H9 (cell line): ENCODE measurements around the gene RCAN1. TPM values are rescaled to one million over a fixed set of nuclear protein-coding genes. Genes with fewer than 3 reads are reported as not detected.

Experiments used
- DNase-seq: peaks from one replicate; pipeline ENCODE4 v3.0.0-alpha.2; 2017
- H2AFZ ChIP-seq: one replicate; pipeline ENCODE4 v1.6.1; 2013; ENCODE audit warnings: mild to moderate bottlenecking, low read length, control low read depth, moderate library complexity
- H2AK5ac ChIP-seq: 2 replicates; pipeline ENCODE4 v1.6.1; 2013; ENCODE audit warnings: low read length, control low read depth, mixed read lengths; ENCODE audit not compliant: insufficient read length
- H2BK120ac ChIP-seq: one replicate; pipeline ENCODE4 v1.6.1; 2013; ENCODE audit warnings: low read depth, mild to moderate bottlenecking, low read length, control low read depth, inconsistent platforms; ENCODE audit not compliant: poor library complexity, severe bottlenecking
- H2BK12ac ChIP-seq: 2 replicates; pipeline ENCODE4 v1.6.1; 2013; ENCODE audit warnings: low read length, control low read depth, mixed read lengths, low read depth; ENCODE audit not compliant: insufficient read length
- H2BK15ac ChIP-seq: 2 replicates; pipeline ENCODE4 v1.6.1; 2013; ENCODE audit warnings: low read depth, low read length, control low read depth
- H2BK20ac ChIP-seq: one replicate; pipeline ENCODE4 v1.6.1; 2013; ENCODE audit warnings: low read depth, mild to moderate bottlenecking, low read length, control low read depth, inconsistent platforms; ENCODE audit not compliant: poor library complexity, severe bottlenecking
- H2BK5ac ChIP-seq: 2 replicates; pipeline ENCODE4 v1.6.1; 2013; ENCODE audit warnings: low read length, control low read depth, mixed read lengths; ENCODE audit not compliant: insufficient read length
- H3K14ac ChIP-seq: 2 replicates; pipeline ENCODE4 v1.6.1; 2013; ENCODE audit warnings: low read length, control low read depth; ENCODE audit not compliant: insufficient read depth
- H3K18ac ChIP-seq: 2 replicates; pipeline ENCODE4 v1.6.1; 2013; ENCODE audit warnings: low read depth, mild to moderate bottlenecking, mixed read lengths, low read length, control low read depth; ENCODE audit not compliant: insufficient read length
- H3K23ac ChIP-seq: 2 replicates; pipeline ENCODE4 v1.6.1; 2013; ENCODE audit warnings: low read length, control low read depth, mixed read lengths, low read depth; ENCODE audit not compliant: insufficient read length
- H3K23me2 ChIP-seq: 2 replicates; pipeline ENCODE4 v1.6.1; 2013; ENCODE audit warnings: low read depth, mild to moderate bottlenecking, mixed read lengths, low read length, control low read depth; ENCODE audit not compliant: insufficient read length, poor library complexity, severe bottlenecking
- H3K27ac ChIP-seq: 2 replicates; pipeline ENCODE4 v1.5.1; 2013; ENCODE audit warnings: low read length, control low read depth, mixed read lengths, low read depth; ENCODE audit not compliant: insufficient read length
- H3K27me3 ChIP-seq: 2 replicates; pipeline ENCODE4 v1.6.1; 2013; ENCODE audit warnings: low read length, control low read depth, inconsistent platforms; ENCODE audit not compliant: insufficient read depth
- H3K4ac ChIP-seq: 2 replicates; pipeline ENCODE4 v1.6.1; 2013; ENCODE audit warnings: low read depth, mild to moderate bottlenecking, control low read depth, inconsistent platforms, low read length, moderate library complexity
- H3K4me1 ChIP-seq: 2 replicates; pipeline ENCODE4 v1.6.1; 2013; ENCODE audit warnings: low read length, control low read depth, inconsistent platforms; ENCODE audit not compliant: insufficient read depth
- H3K4me2 ChIP-seq: 2 replicates; pipeline ENCODE4 v1.6.1; 2013; ENCODE audit warnings: low read length, control low read depth, mixed read lengths; ENCODE audit not compliant: insufficient read length, insufficient read depth
- H3K56ac ChIP-seq: 2 replicates; pipeline ENCODE4 v1.6.1; 2013; ENCODE audit warnings: low read depth, mild to moderate bottlenecking, mixed read lengths, low read length, control low read depth; ENCODE audit not compliant: insufficient read length
- H3K79me1 ChIP-seq: 2 replicates; pipeline ENCODE4 v1.6.1; 2013; ENCODE audit warnings: low read depth, mild to moderate bottlenecking, moderate library complexity, low read length, control low read depth, inconsistent platforms; ENCODE audit not compliant: insufficient read depth, poor library complexity, severe bottlenecking
- H3K79me2 ChIP-seq: 2 replicates; pipeline ENCODE4 v1.6.1; 2013; ENCODE audit warnings: low read length, control low read depth, inconsistent platforms; ENCODE audit not compliant: insufficient read depth
- H3K9ac ChIP-seq: 2 replicates; pipeline ENCODE4 v1.6.1; 2013; ENCODE audit warnings: low read length, control low read depth, mixed read lengths; ENCODE audit not compliant: insufficient read length; ENCODE audit errors: extremely low read depth
- H3K9me3 ChIP-seq: one replicate; pipeline ENCODE4 v1.6.1; 2013; ENCODE audit warnings: low read depth, low read length, inconsistent platforms; ENCODE audit not compliant: control insufficient read depth
- H3T11ph ChIP-seq: one replicate; pipeline ENCODE4 v1.6.1; 2013; ENCODE audit warnings: mild to moderate bottlenecking, low read length, control low read depth, inconsistent platforms
- H4K20me1 ChIP-seq: one replicate; pipeline ENCODE4 v1.6.1; 2013; ENCODE audit not compliant: control insufficient read depth, insufficient read length, insufficient read depth
- H4K5ac ChIP-seq: 2 replicates; pipeline ENCODE4 v1.6.1; 2013; ENCODE audit warnings: low read depth, mild to moderate bottlenecking, mixed read lengths, low read length, control low read depth; ENCODE audit not compliant: insufficient read length
- H4K8ac ChIP-seq: replicated peaks from 2 replicates; pipeline ENCODE4 v1.6.1; 2013; ENCODE audit warnings: low read length, control low read depth, mixed read lengths, low read depth; ENCODE audit not compliant: insufficient read length
- H4K91ac ChIP-seq: 2 replicates; pipeline ENCODE4 v1.6.1; 2013; ENCODE audit warnings: low read depth, mild to moderate bottlenecking, moderate library complexity, mixed read lengths, low read length, control low read depth; ENCODE audit not compliant: insufficient read length
- H3K27ac Mint-ChIP-seq, 3 experiments: 2 replicates in 2 of 3; 3 replicates in 1 of 3; pipeline ENCODE4 v1.8.0; 2020 to 2021; ENCODE audit warnings: mixed read lengths in 3 of 3, mild to moderate bottlenecking in 1 of 3, moderate library complexity in 1 of 3
- H3K27me3 Mint-ChIP-seq: 2 replicates; pipeline ENCODE4 v1.8.0; 2021; ENCODE audit warnings: low read depth, mild to moderate bottlenecking, moderate library complexity, mixed read lengths
- H3K36me3 Mint-ChIP-seq, 3 experiments: 2 replicates in 2 of 3; 3 replicates in 1 of 3; pipeline ENCODE4 v1.8.0; 2020 to 2021; ENCODE audit warnings: low read depth in 3 of 3, mixed read lengths in 3 of 3; ENCODE audit not compliant: insufficient read depth in 1 of 3
- H3K4me1 Mint-ChIP-seq, 2 experiments: 2 replicates each; pipeline ENCODE4 v1.8.0; 2020; ENCODE audit warnings: mixed read lengths in 2 of 2
- H3K4me3 Mint-ChIP-seq, 2 experiments: 2 replicates in 1 of 2; 3 replicates in 1 of 2; pipeline ENCODE4 v1.8.0; 2020 to 2021; ENCODE audit warnings: mild to moderate bottlenecking in 2 of 2, mixed read lengths in 2 of 2, moderate library complexity in 1 of 2
- H3K9me3 Mint-ChIP-seq, 2 experiments: 2 replicates in 1 of 2; 3 replicates in 1 of 2; pipeline ENCODE4 v1.8.0; 2020; ENCODE audit warnings: mild to moderate bottlenecking in 2 of 2, mixed read lengths in 2 of 2, moderate library complexity in 1 of 2
- CTCF ChIP-seq: fragments of 200-600 bp; sonication (generic); conservative IDR thresholded peaks from 3 replicates; pipeline ENCODE4 v1.8.0; 2021; ENCODE audit warnings: antibody characterized with exemption, mild to moderate bottlenecking
- WGBS: extraction: QIAGEN DNeasy Blood & Tissue Kit; methylation state at CpG from one replicate; pipeline ENCODE4 v1.1.7; 2013; ENCODE audit warnings: missing lambda C conversion rate, low lambda C conversion rate, mixed read lengths; ENCODE audit not compliant: insufficient read length; ENCODE audit errors: extremely low coverage; 5-methylcytosine and 5-hydroxymethylcytosine counted together
- total RNA-seq: library from RNA; stranded (reverse); gene quantifications from 2 replicates; pipeline ENCODE4 v1.2.1, GENCODE V29; 2021

RCAN1 gene
- total RNA-seq, 1 experiment from 2014 or later = 7.0 TPM

GRCh38 chr21:34543017-34543416 is 71.9 kb downstream of the RCAN1 start:
- Histone ChIP-seq H2BK5ac (no peak overlapping the region), H3K23me2 (no peaks in the 10 kb centered on the region), H3K18ac (no peak overlapping the region), H3K4ac (no peak overlapping the region), H4K20me1 (no peaks in the 10 kb centered on the region), H4K5ac (no peak overlapping the region), H3K9me3 (no peaks in the 10 kb centered on the region), H2AK5ac (no peak overlapping the region), H2BK12ac (no peak overlapping the region), H3K79me1 (no peaks in the 10 kb centered on the region), H3K56ac (no peak overlapping the region), H2BK15ac (no peak overlapping the region), H2BK120ac (no peak overlapping the region), H4K8ac (no peak overlapping the region), H3K23ac (no peak overlapping the region), H3K9ac (no peak overlapping the region), H3K4me2 (no peak overlapping the region), H3K27ac (no peak overlapping the region), H3K79me2 (no peaks in the 10 kb centered on the region), H2AFZ (no peak overlapping the region), H3K14ac (no peak overlapping the region), H3K27me3 (no peaks in the 10 kb centered on the region), H3T11ph (no peak overlapping the region), H3K4me1 (peaks cover 4% of the 10 kb centered on the region; the same call in 1 of the 2 replicates), H4K91ac (no peak overlapping the region), H2BK20ac (no peak overlapping the region)
- Mint-ChIP-seq H3K36me3 (peaks cover 0 to 4% (median 1%) of the 10 kb centered on the region in 3 experiments; a peak in 1 of 7 replicates), H3K27me3 (peaks cover 7% of the 10 kb centered on the region), H3K27ac (no peak overlapping the region; a peak in 1 of 7 replicates), H3K4me3 (no peak overlapping the region; a peak in 1 of 5 replicates), H3K4me1 (peaks cover 16 to 17% of the 10 kb centered on the region in 2 experiments), H3K9me3 (peaks cover 6 to 9% of the 10 kb centered on the region in 2 experiments)
- TF ChIP-seq CTCF = no peak
- whole genome bisulfite sequencing = no CpG with 5 or more reads among the region's 3 CpGs
- no peak for DNase-seq
